ENCODE results near the gene EMC8. TPM values are rescaled to one million over a fixed set of nuclear protein-coding genes. Genes with fewer than 3 reads are reported as not detected.
"Not testable (repeated sequence)": the region's sequence is repeated elsewhere in the genome, so short reads cannot be mapped to it uniquely, and the experiment has no call there.

Gene EMC8
- total RNA-seq, 2 experiments from 2014 or later, result 24.0 to 27.6 TPM

GRCh38 chr16:85840395-85840794, 41.1 kb upstream of the EMC8 start:
- H3K4me3 Mint-ChIP-seq, result no peak overlapping the region
- H3K4me1 Mint-ChIP-seq, result no peaks in the 10 kb centered on the region
- peaks cover 4% of the 10 kb centered on the region for H3K27me3 Mint-ChIP-seq
- no peaks in the 10 kb centered on the region for H3K36me3 Mint-ChIP-seq (ENCODE audit: low read depth)
- no peak for DNase-seq
- H3K27ac Mint-ChIP-seq, result no peak overlapping the region
- H3K9me3 Mint-ChIP-seq, result no peaks in the 10 kb centered on the region
- CTCF ChIA-PET, result no interaction called here
- POLR2A ChIA-PET, result no interaction called here

- Mint-ChIP-seq H3K27ac (no peak overlapping the region), H3K4me1 (no peaks in the 10 kb centered on the region), H3K36me3 (ENCODE audit: low read depth) (no peaks in the 10 kb centered on the region), H3K9me3 (no peaks in the 10 kb centered on the region), H3K27me3 (peaks cover under 1% of the 10 kb centered on the region), H3K4me3 (no peak overlapping the region)
- CTCF ChIA-PET, result no interaction called here
- no peak for DNase-seq
- POLR2A ChIA-PET, result no interaction called here
Measured at GRCh38 chr16:85839681-85840240, 40.4 kb upstream of the EMC8 start.

GRCh38 chr16:85838876-85839585, 39.7 kb upstream of the EMC8 start:
- Mint-ChIP-seq H3K27me3 (no peaks in the 10 kb centered on the region), H3K4me1 (no peaks in the 10 kb centered on the region), H3K9me3 (no peaks in the 10 kb centered on the region), H3K36me3 (ENCODE audit: low read depth) (no peaks in the 10 kb centered on the region), H3K4me3 (no peak overlapping the region), H3K27ac (no peak overlapping the region)
- ChIA-PET CTCF (interaction anchor here (2.7 kb wide), 1 partner anchor 18 kb away, joined by 9 read pairs; no protein-coding TSS in a partner anchor), POLR2A (no interaction called here)
- no peak for DNase-seq

GRCh38 chr16:85838381-85838780, 39.0 kb upstream of the EMC8 start:
- ChIA-PET CTCF (interaction anchor here (2.7 kb wide), 1 partner anchor 17 kb away, joined by 9 read pairs; no protein-coding TSS in a partner anchor), POLR2A (no interaction called here)
- Mint-ChIP-seq H3K9me3 (no peaks in the 10 kb centered on the region), H3K27ac (no peak overlapping the region), H3K36me3 (ENCODE audit: low read depth) (no peaks in the 10 kb centered on the region), H3K4me3 (no peak overlapping the region), H3K27me3 (no peaks in the 10 kb centered on the region), H3K4me1 (no peaks in the 10 kb centered on the region)
- no peak for DNase-seq

- CTCF ChIA-PET, result interaction anchor here (0.6 to 2.7 kb wide), 2 partner anchors 16 to 102 kb away, joined by 3 to 9 read pairs; no protein-coding TSS in a partner anchor
- H3K9me3 Mint-ChIP-seq; H3K27ac Mint-ChIP-seq; H3K4me1 Mint-ChIP-seq; H3K4me3 Mint-ChIP-seq; H3K36me3 Mint-ChIP-seq (ENCODE audit: low read depth); DNase-seq; POLR2A ChIA-PET; H3K27me3 Mint-ChIP-seq: not testable (repeated sequence)
Measured at GRCh38 chr16:85837654-85838053, 38.3 kb upstream of the EMC8 start.

GRCh38 chr16:85836706-85837582, 37.6 kb upstream of the EMC8 start:
- DNase-seq, result no peak
- no peaks in the 10 kb centered on the region for H3K9me3 Mint-ChIP-seq
- POLR2A ChIA-PET, result no interaction called here

GRCh38 chr16:85835956-85836705, 36.8 kb upstream of the EMC8 start:
- H3K27ac Mint-ChIP-seq, result no peak overlapping the region
- no peaks in the 10 kb centered on the region for H3K4me1 Mint-ChIP-seq
- POLR2A ChIA-PET, result no interaction called here
- no peak for DNase-seq
- no peaks in the 10 kb centered on the region for H3K36me3 Mint-ChIP-seq (ENCODE audit: low read depth)
- peaks cover 10% of the 10 kb centered on the region for H3K27me3 Mint-ChIP-seq
- CTCF ChIA-PET, result interaction anchor here (1.0 to 2.7 kb wide), 3 partner anchors 15 to 189 kb away, joined by 3 to 9 read pairs (median 3); no protein-coding TSS in a partner anchor
- no peaks in the 10 kb centered on the region for H3K9me3 Mint-ChIP-seq
- H3K4me3 Mint-ChIP-seq, result no peak overlapping the region

More at GRCh38 chr16:85836706-85837582, 37.6 kb upstream of the EMC8 start:
- Mint-ChIP-seq H3K27me3 (peaks cover 3% of the 10 kb centered on the region), H3K36me3 (ENCODE audit: low read depth) (no peaks in the 10 kb centered on the region), H3K27ac (no peak overlapping the region), H3K4me3 (no peak overlapping the region), H3K4me1 (no peaks in the 10 kb centered on the region)
- CTCF ChIA-PET, result interaction anchor here (0.6 to 2.7 kb wide), 3 partner anchors 16 to 150 kb away, joined by 3 to 9 read pairs (median 3); no protein-coding TSS in a partner anchor

GRCh38 chr16:85835227-85835751, 35.9 kb upstream of the EMC8 start:
- POLR2A ChIA-PET, result no interaction called here
- Mint-ChIP-seq H3K27me3 (peaks cover 15% of the 10 kb centered on the region), H3K4me1 (no peaks in the 10 kb centered on the region), H3K27ac (no peak overlapping the region), H3K4me3 (no peak overlapping the region), H3K9me3 (no peaks in the 10 kb centered on the region), H3K36me3 (ENCODE audit: low read depth) (no peaks in the 10 kb centered on the region)
- no peak for DNase-seq
- CTCF ChIA-PET, result interaction anchor here (1.0 kb wide), 1 partner anchor 190 kb away, joined by 3 read pairs; no protein-coding TSS in a partner anchor

GRCh38 chr16:85834741-85835140, 35.4 kb upstream of the EMC8 start:
- POLR2A ChIA-PET, result no interaction called here
- Mint-ChIP-seq H3K27ac (no peak overlapping the region), H3K27me3 (peaks cover 16% of the 10 kb centered on the region), H3K9me3 (no peaks in the 10 kb centered on the region), H3K4me3 (no peak overlapping the region), H3K36me3 (ENCODE audit: low read depth) (no peaks in the 10 kb centered on the region), H3K4me1 (no peaks in the 10 kb centered on the region)
- CTCF ChIA-PET, result no interaction called here
- DNase-seq, result no peak

GRCh38 chr16:85833219-85833920, 34.0 kb upstream of the EMC8 start:
- Mint-ChIP-seq H3K4me1 (peaks cover 3% of the 10 kb centered on the region), H3K4me3 (no peak overlapping the region)
- CTCF ChIA-PET, result no interaction called here

GRCh38 chr16:85832570-85833218, 33.4 kb upstream of the EMC8 start:
- Mint-ChIP-seq H3K4me3 (no peak overlapping the region), H3K9me3 (peaks cover 5% of the 10 kb centered on the region), H3K27me3 (peaks cover 23% of the 10 kb centered on the region), H3K36me3 (ENCODE audit: low read depth) (peaks cover 3% of the 10 kb centered on the region), H3K27ac (no peak overlapping the region), H3K4me1 (peaks cover 3% of the 10 kb centered on the region)
- CTCF ChIA-PET, result interaction anchor here (0.9 kb wide), 1 partner anchor 11 kb away, joined by 3 read pairs; no protein-coding TSS in a partner anchor
- POLR2A ChIA-PET, result no interaction called here
- DNase-seq, result no peak

More at GRCh38 chr16:85833219-85833920, 34.0 kb upstream of the EMC8 start:
- no peak for DNase-seq
- Mint-ChIP-seq H3K36me3 (ENCODE audit: low read depth) (peaks cover 3% of the 10 kb centered on the region), H3K27ac (no peak overlapping the region), H3K9me3 (peaks cover 5% of the 10 kb centered on the region), H3K27me3 (peaks cover 23% of the 10 kb centered on the region)
- POLR2A ChIA-PET, result no interaction called here
